ENCODE measurements around the gene DOK1.

DNA sequence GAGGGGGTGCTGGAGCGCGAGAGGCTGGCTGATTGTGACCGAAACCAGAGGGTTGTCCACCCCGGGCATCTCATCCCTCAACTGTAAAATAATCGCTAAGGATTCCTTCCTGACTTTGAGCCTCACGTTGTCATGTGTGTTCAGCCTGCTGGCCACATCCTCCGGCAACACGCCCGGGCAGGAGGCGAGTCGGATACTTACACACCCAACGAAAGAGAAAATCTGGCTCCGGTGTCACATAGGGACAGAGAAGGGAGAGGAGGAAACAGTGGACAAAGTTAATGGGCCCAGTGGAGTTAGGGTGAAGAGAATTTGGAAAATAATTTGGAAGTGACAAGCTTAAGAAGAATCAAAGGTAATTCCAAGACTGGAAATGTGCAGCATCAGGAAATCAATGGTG, 37.9 kb upstream of the DOK1 start:
- TF ChIP-seq, protein P1, sequence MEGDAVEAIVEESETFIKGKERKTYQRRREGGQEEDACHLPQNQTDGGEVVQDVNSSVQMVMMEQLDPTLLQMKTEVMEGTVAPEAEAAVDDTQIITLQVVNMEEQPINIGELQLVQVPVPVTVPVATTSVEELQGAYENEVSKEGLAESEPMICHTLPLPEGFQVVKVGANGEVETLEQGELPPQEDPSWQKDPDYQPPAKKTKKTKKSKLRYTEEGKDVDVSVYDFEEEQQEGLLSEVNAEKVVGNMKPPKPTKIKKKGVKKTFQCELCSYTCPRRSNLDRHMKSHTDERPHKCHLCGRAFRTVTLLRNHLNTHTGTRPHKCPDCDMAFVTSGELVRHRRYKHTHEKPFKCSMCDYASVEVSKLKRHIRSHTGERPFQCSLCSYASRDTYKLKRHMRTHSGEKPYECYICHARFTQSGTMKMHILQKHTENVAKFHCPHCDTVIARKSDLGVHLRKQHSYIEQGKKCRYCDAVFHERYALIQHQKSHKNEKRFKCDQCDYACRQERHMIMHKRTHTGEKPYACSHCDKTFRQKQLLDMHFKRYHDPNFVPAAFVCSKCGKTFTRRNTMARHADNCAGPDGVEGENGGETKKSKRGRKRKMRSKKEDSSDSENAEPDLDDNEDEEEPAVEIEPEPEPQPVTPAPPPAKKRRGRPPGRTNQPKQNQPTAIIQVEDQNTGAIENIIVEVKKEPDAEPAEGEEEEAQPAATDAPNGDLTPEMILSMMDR (IDR thresholded peaks at IDR 0.05; ENCODE audit: low read length): no peak
- no peak for TF ChIP-seq EZH2 (IDR thresholded peaks at IDR 0.05; ENCODE audit: borderline replicate concordance, low read length)

All from OCI-LY1 (cell line).